ENCODE measurements around the gene ANKRD16. TPM values are rescaled to one million over a fixed set of nuclear protein-coding genes. Genes with fewer than 3 reads are reported as not detected.

ANKRD16 gene
- total RNA-seq, 1 donor from 2014 or later: 4.9 TPM

DNA sequence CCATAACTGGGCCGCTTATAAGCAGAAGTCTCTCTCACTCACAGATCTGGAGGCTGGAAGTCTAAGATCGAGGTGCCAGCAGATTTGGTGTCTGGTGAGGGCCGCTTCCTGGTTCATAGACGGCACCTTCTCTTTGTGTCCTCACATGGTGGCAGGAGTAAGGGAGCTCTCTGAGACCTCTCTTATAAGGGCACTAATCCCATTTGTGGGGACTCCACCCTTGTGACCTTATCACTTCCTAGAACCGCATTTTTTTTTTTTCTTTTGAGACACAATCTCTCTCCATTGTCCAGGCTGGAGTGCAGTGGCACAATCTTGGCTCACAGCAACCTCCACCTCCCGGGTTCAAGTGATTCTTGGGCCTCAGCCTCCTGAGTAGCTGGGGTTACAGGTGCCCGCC, 8.5 kb upstream of the ANKRD16 start:
- Histone ChIP-seq H3K27me3 (ENCODE audit: insufficient read depth, low read length) (no peaks in the 10 kb centered on the region), H4K20me1 (ENCODE audit: insufficient read depth, low read length) (peaks cover 67% of the 10 kb centered on the region), H3K9ac (ENCODE audit: low read length) (no peak overlapping the region), H2AFZ (ENCODE audit: low read depth, low read length) (no peak overlapping the region), H3K4me1 (ENCODE audit: insufficient read depth, low read length) (no peaks in the 10 kb centered on the region), H3K36me3 (ENCODE audit: insufficient read depth, low read length) (peaks cover 21% of the 10 kb centered on the region), H3K4me2 (ENCODE audit: low read length) (no peak overlapping the region), H3K4me3 (ENCODE audit: insufficient read depth, low read depth, low read length) (no peak overlapping the region), H3K9me3 (ENCODE audit: insufficient read depth, low read depth, low read length) (no peaks in the 10 kb centered on the region), H3K79me2 (ENCODE audit: insufficient read depth, low read length) (peaks cover 91% of the 10 kb centered on the region), H3K27ac (ENCODE audit: low read depth, low read length) (no peak overlapping the region)
- FAIRE-seq: no peak
- Mint-ChIP-seq H3K4me1 (ENCODE audit: low read depth, unreplicated experiment) (peaks cover 3% of the 10 kb centered on the region), H3K36me3 (ENCODE audit: low read depth, unreplicated experiment) (peaks cover 10% of the 10 kb centered on the region), H3K4me3 (ENCODE audit: unreplicated experiment) (no peak overlapping the region), H3K27ac (ENCODE audit: unreplicated experiment) (no peak overlapping the region), H3K9me3 (ENCODE audit: unreplicated experiment) (no peaks in the 10 kb centered on the region), H3K27me3 (ENCODE audit: low read depth, unreplicated experiment) (no peaks in the 10 kb centered on the region)
- TF ChIP-seq, protein P1, sequence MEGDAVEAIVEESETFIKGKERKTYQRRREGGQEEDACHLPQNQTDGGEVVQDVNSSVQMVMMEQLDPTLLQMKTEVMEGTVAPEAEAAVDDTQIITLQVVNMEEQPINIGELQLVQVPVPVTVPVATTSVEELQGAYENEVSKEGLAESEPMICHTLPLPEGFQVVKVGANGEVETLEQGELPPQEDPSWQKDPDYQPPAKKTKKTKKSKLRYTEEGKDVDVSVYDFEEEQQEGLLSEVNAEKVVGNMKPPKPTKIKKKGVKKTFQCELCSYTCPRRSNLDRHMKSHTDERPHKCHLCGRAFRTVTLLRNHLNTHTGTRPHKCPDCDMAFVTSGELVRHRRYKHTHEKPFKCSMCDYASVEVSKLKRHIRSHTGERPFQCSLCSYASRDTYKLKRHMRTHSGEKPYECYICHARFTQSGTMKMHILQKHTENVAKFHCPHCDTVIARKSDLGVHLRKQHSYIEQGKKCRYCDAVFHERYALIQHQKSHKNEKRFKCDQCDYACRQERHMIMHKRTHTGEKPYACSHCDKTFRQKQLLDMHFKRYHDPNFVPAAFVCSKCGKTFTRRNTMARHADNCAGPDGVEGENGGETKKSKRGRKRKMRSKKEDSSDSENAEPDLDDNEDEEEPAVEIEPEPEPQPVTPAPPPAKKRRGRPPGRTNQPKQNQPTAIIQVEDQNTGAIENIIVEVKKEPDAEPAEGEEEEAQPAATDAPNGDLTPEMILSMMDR (IDR thresholded peaks at IDR 0.05; ENCODE audit: insufficient read depth, low read depth, low read length): no peak
- no peak for TF ChIP-seq EZH2 (IDR thresholded peaks at IDR 0.05; ENCODE audit: insufficient read depth, low read length)
- DNase-seq (ENCODE audit: low read depth): no peak

DNA sequence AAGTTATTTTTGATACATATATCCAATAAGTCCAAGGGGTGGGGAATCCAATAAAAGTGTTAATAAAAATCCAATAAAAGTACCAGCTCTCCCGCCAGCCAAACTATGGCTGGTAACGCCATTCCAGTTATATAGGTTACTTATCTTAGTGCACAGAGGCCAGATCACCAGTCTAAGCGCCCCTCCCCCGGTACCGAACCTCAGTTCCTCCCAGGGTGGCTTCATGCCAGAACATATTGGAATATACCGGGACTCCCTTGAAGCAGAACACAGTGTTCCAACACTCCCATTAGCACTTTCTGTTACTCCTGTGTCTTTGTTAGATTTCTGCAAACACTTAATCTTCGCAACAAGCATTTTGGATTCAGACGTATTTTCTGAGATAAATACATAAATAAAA, 7.8 kb upstream of the ANKRD16 start:
- DNase-seq (ENCODE audit: low read depth): no peak
- Mint-ChIP-seq H3K9me3 (ENCODE audit: unreplicated experiment) (no peaks in the 10 kb centered on the region), H3K36me3 (ENCODE audit: low read depth, unreplicated experiment) (peaks cover 6% of the 10 kb centered on the region), H3K27ac (ENCODE audit: unreplicated experiment) (no peak overlapping the region), H3K27me3 (ENCODE audit: low read depth, unreplicated experiment) (no peaks in the 10 kb centered on the region), H3K4me3 (ENCODE audit: unreplicated experiment) (no peak overlapping the region), H3K4me1 (ENCODE audit: low read depth, unreplicated experiment) (peaks cover 7% of the 10 kb centered on the region)
- no peak overlapping the region for H2AFZ ChIP-seq (ENCODE audit: low read depth, low read length)
- H3K4me2 ChIP-seq (ENCODE audit: low read length): no peak overlapping the region
- H3K27ac ChIP-seq (ENCODE audit: low read depth, low read length): no peak overlapping the region
- no peak overlapping the region for H3K4me3 ChIP-seq (ENCODE audit: insufficient read depth, low read depth, low read length)
- peaks cover 73% of the 10 kb centered on the region for H4K20me1 ChIP-seq (ENCODE audit: insufficient read depth, low read length)
- FAIRE-seq: no peak
- H3K9ac ChIP-seq (ENCODE audit: low read length): no peak overlapping the region
- H3K4me1 ChIP-seq (ENCODE audit: insufficient read depth, low read length): no peaks in the 10 kb centered on the region
- peaks cover 21% of the 10 kb centered on the region for H3K36me3 ChIP-seq (ENCODE audit: insufficient read depth, low read length)
- H3K9me3 ChIP-seq (ENCODE audit: insufficient read depth, low read depth, low read length): no peaks in the 10 kb centered on the region
- no peaks in the 10 kb centered on the region for H3K27me3 ChIP-seq (ENCODE audit: insufficient read depth, low read length)
- TF ChIP-seq EZH2 (IDR thresholded peaks at IDR 0.05; ENCODE audit: insufficient read depth, low read length): no peak
- TF ChIP-seq, protein P1 (IDR thresholded peaks at IDR 0.05; ENCODE audit: insufficient read depth, low read depth, low read length): no peak
- peaks cover 92% of the 10 kb centered on the region for H3K79me2 ChIP-seq (ENCODE audit: insufficient read depth, low read length)

DNA sequence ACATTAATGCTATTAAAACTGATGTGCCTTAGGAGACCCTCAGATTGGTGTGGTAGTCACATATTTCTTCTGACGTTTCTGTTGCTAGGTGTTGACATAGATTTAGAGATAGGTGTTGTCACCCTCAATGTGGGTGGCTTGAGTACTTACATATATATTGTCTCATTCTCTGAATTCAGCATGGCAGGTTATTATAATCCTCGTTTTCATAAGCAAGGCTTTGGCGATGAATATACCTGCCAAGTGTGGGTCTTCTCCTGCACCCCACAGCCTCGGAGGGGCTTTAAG, 7.3 kb upstream of the ANKRD16 start:
- peaks cover 4% of the 10 kb centered on the region for H3K4me1 ChIP-seq (ENCODE audit: insufficient read depth, low read length)
- peaks cover 5% of the 10 kb centered on the region for H3K36me3 Mint-ChIP-seq (ENCODE audit: low read depth, unreplicated experiment)
- no peak overlapping the region for H3K27ac ChIP-seq (ENCODE audit: low read depth, low read length)
- H3K4me3 Mint-ChIP-seq (ENCODE audit: unreplicated experiment): no peak overlapping the region
- H3K79me2 ChIP-seq (ENCODE audit: insufficient read depth, low read length): peaks cover 92% of the 10 kb centered on the region
- FAIRE-seq (no peak), DNase-seq (ENCODE audit: low read depth) (no peak)
- no peak overlapping the region for H3K4me3 ChIP-seq (ENCODE audit: insufficient read depth, low read depth, low read length)
- peaks cover 77% of the 10 kb centered on the region for H4K20me1 ChIP-seq (ENCODE audit: insufficient read depth, low read length)
- H3K27me3 Mint-ChIP-seq (ENCODE audit: low read depth, unreplicated experiment): no peaks in the 10 kb centered on the region
- no peaks in the 10 kb centered on the region for H3K9me3 Mint-ChIP-seq (ENCODE audit: unreplicated experiment)
- no peak overlapping the region for H2AFZ ChIP-seq (ENCODE audit: low read depth, low read length)
- H3K9me3 ChIP-seq (ENCODE audit: insufficient read depth, low read depth, low read length): no peaks in the 10 kb centered on the region
- H3K27ac Mint-ChIP-seq (ENCODE audit: unreplicated experiment): no peak overlapping the region
- H3K4me1 Mint-ChIP-seq (ENCODE audit: low read depth, unreplicated experiment): peaks cover 11% of the 10 kb centered on the region
- H3K9ac ChIP-seq (ENCODE audit: low read length): no peak overlapping the region
- TF ChIP-seq EZH2 (IDR thresholded peaks at IDR 0.05; ENCODE audit: insufficient read depth, low read length): no peak
- no peak overlapping the region for H3K4me2 ChIP-seq (ENCODE audit: low read length)
- peaks cover 21% of the 10 kb centered on the region for H3K36me3 ChIP-seq (ENCODE audit: insufficient read depth, low read length)
- H3K27me3 ChIP-seq (ENCODE audit: insufficient read depth, low read length): no peaks in the 10 kb centered on the region

Data from astrocyte (in vitro differentiated cells and primary cell).